C4-2B (cell line): Measurements from ENCODE around the gene QSOX1.

Experiments
- CTCF ChIP-seq: fragments of 450-650 bp; conservative IDR thresholded peaks from 2 replicates; pipeline ENCODE4 v1.5.1; 2017; ENCODE audit warnings: mild to moderate bottlenecking
- ZFX ChIP-seq: fragments of 450-650 bp; IDR thresholded peaks from 2 replicates; pipeline ENCODE4 v1.6.1; 2017

GRCh38 chr1:180187626-180188025 is 33.0 kb downstream of the QSOX1 start:
- no peak for TF ChIP-seq CTCF
- TF ChIP-seq ZFX = no peak
